H9 (cell line): Measurements from ENCODE around the gene MED31. TPM values are rescaled to one million over a fixed set of nuclear protein-coding genes. Genes with fewer than 3 reads are reported as not detected.
"Not testable (repeated sequence)": the region's sequence is repeated elsewhere in the genome, so short reads cannot be mapped to it uniquely, and the experiment has no call there.

Experiments used
- DNase-seq: peaks from one replicate; pipeline ENCODE4 v3.0.0-alpha.2; 2017
- H2AFZ ChIP-seq: one replicate; pipeline ENCODE4 v1.6.1; 2013; ENCODE audit warnings: mild to moderate bottlenecking, low read length, control low read depth, moderate library complexity
- H2AK5ac ChIP-seq: 2 replicates; pipeline ENCODE4 v1.6.1; 2013; ENCODE audit warnings: low read length, control low read depth, mixed read lengths; ENCODE audit not compliant: insufficient read length
- H2BK120ac ChIP-seq: one replicate; pipeline ENCODE4 v1.6.1; 2013; ENCODE audit warnings: low read depth, mild to moderate bottlenecking, low read length, control low read depth, inconsistent platforms; ENCODE audit not compliant: poor library complexity, severe bottlenecking
- H2BK12ac ChIP-seq: 2 replicates; pipeline ENCODE4 v1.6.1; 2013; ENCODE audit warnings: low read length, control low read depth, mixed read lengths, low read depth; ENCODE audit not compliant: insufficient read length
- H2BK15ac ChIP-seq: 2 replicates; pipeline ENCODE4 v1.6.1; 2013; ENCODE audit warnings: low read depth, low read length, control low read depth
- H2BK20ac ChIP-seq: one replicate; pipeline ENCODE4 v1.6.1; 2013; ENCODE audit warnings: low read depth, mild to moderate bottlenecking, low read length, control low read depth, inconsistent platforms; ENCODE audit not compliant: poor library complexity, severe bottlenecking
- H2BK5ac ChIP-seq: 2 replicates; pipeline ENCODE4 v1.6.1; 2013; ENCODE audit warnings: low read length, control low read depth, mixed read lengths; ENCODE audit not compliant: insufficient read length
- H3K14ac ChIP-seq: 2 replicates; pipeline ENCODE4 v1.6.1; 2013; ENCODE audit warnings: low read length, control low read depth; ENCODE audit not compliant: insufficient read depth
- H3K18ac ChIP-seq: 2 replicates; pipeline ENCODE4 v1.6.1; 2013; ENCODE audit warnings: low read depth, mild to moderate bottlenecking, mixed read lengths, low read length, control low read depth; ENCODE audit not compliant: insufficient read length
- H3K23ac ChIP-seq: 2 replicates; pipeline ENCODE4 v1.6.1; 2013; ENCODE audit warnings: low read length, control low read depth, mixed read lengths, low read depth; ENCODE audit not compliant: insufficient read length
- H3K23me2 ChIP-seq: 2 replicates; pipeline ENCODE4 v1.6.1; 2013; ENCODE audit warnings: low read depth, mild to moderate bottlenecking, mixed read lengths, low read length, control low read depth; ENCODE audit not compliant: insufficient read length, poor library complexity, severe bottlenecking
- H3K27ac ChIP-seq: 2 replicates; pipeline ENCODE4 v1.5.1; 2013; ENCODE audit warnings: low read length, control low read depth, mixed read lengths, low read depth; ENCODE audit not compliant: insufficient read length
- H3K27me3 ChIP-seq: 2 replicates; pipeline ENCODE4 v1.6.1; 2013; ENCODE audit warnings: low read length, control low read depth, inconsistent platforms; ENCODE audit not compliant: insufficient read depth
- H3K4ac ChIP-seq: 2 replicates; pipeline ENCODE4 v1.6.1; 2013; ENCODE audit warnings: low read depth, mild to moderate bottlenecking, control low read depth, inconsistent platforms, low read length, moderate library complexity
- H3K4me1 ChIP-seq: 2 replicates; pipeline ENCODE4 v1.6.1; 2013; ENCODE audit warnings: low read length, control low read depth, inconsistent platforms; ENCODE audit not compliant: insufficient read depth
- H3K4me2 ChIP-seq: 2 replicates; pipeline ENCODE4 v1.6.1; 2013; ENCODE audit warnings: low read length, control low read depth, mixed read lengths; ENCODE audit not compliant: insufficient read length, insufficient read depth
- H3K56ac ChIP-seq: 2 replicates; pipeline ENCODE4 v1.6.1; 2013; ENCODE audit warnings: low read depth, mild to moderate bottlenecking, mixed read lengths, low read length, control low read depth; ENCODE audit not compliant: insufficient read length
- H3K79me1 ChIP-seq: 2 replicates; pipeline ENCODE4 v1.6.1; 2013; ENCODE audit warnings: low read depth, mild to moderate bottlenecking, moderate library complexity, low read length, control low read depth, inconsistent platforms; ENCODE audit not compliant: insufficient read depth, poor library complexity, severe bottlenecking
- H3K79me2 ChIP-seq: 2 replicates; pipeline ENCODE4 v1.6.1; 2013; ENCODE audit warnings: low read length, control low read depth, inconsistent platforms; ENCODE audit not compliant: insufficient read depth
- H3K9ac ChIP-seq: 2 replicates; pipeline ENCODE4 v1.6.1; 2013; ENCODE audit warnings: low read length, control low read depth, mixed read lengths; ENCODE audit not compliant: insufficient read length; ENCODE audit errors: extremely low read depth
- H3K9me3 ChIP-seq: one replicate; pipeline ENCODE4 v1.6.1; 2013; ENCODE audit warnings: low read depth, low read length, inconsistent platforms; ENCODE audit not compliant: control insufficient read depth
- H3T11ph ChIP-seq: one replicate; pipeline ENCODE4 v1.6.1; 2013; ENCODE audit warnings: mild to moderate bottlenecking, low read length, control low read depth, inconsistent platforms
- H4K20me1 ChIP-seq: one replicate; pipeline ENCODE4 v1.6.1; 2013; ENCODE audit not compliant: control insufficient read depth, insufficient read length, insufficient read depth
- H4K5ac ChIP-seq: 2 replicates; pipeline ENCODE4 v1.6.1; 2013; ENCODE audit warnings: low read depth, mild to moderate bottlenecking, mixed read lengths, low read length, control low read depth; ENCODE audit not compliant: insufficient read length
- H4K8ac ChIP-seq: replicated peaks from 2 replicates; pipeline ENCODE4 v1.6.1; 2013; ENCODE audit warnings: low read length, control low read depth, mixed read lengths, low read depth; ENCODE audit not compliant: insufficient read length
- H4K91ac ChIP-seq: 2 replicates; pipeline ENCODE4 v1.6.1; 2013; ENCODE audit warnings: low read depth, mild to moderate bottlenecking, moderate library complexity, mixed read lengths, low read length, control low read depth; ENCODE audit not compliant: insufficient read length
- H3K27ac Mint-ChIP-seq, 3 experiments: 2 replicates in 2 of 3; 3 replicates in 1 of 3; pipeline ENCODE4 v1.8.0; 2020 to 2021; ENCODE audit warnings: mixed read lengths in 3 of 3, mild to moderate bottlenecking in 1 of 3, moderate library complexity in 1 of 3
- H3K27me3 Mint-ChIP-seq: 2 replicates; pipeline ENCODE4 v1.8.0; 2021; ENCODE audit warnings: low read depth, mild to moderate bottlenecking, moderate library complexity, mixed read lengths
- H3K36me3 Mint-ChIP-seq, 3 experiments: 2 replicates in 2 of 3; 3 replicates in 1 of 3; pipeline ENCODE4 v1.8.0; 2020 to 2021; ENCODE audit warnings: low read depth in 3 of 3, mixed read lengths in 3 of 3; ENCODE audit not compliant: insufficient read depth in 1 of 3
- H3K4me1 Mint-ChIP-seq, 2 experiments: 2 replicates each; pipeline ENCODE4 v1.8.0; 2020; ENCODE audit warnings: mixed read lengths in 2 of 2
- H3K4me3 Mint-ChIP-seq, 2 experiments: 2 replicates in 1 of 2; 3 replicates in 1 of 2; pipeline ENCODE4 v1.8.0; 2020 to 2021; ENCODE audit warnings: mild to moderate bottlenecking in 2 of 2, mixed read lengths in 2 of 2, moderate library complexity in 1 of 2
- H3K9me3 Mint-ChIP-seq, 2 experiments: 2 replicates in 1 of 2; 3 replicates in 1 of 2; pipeline ENCODE4 v1.8.0; 2020; ENCODE audit warnings: mild to moderate bottlenecking in 2 of 2, mixed read lengths in 2 of 2, moderate library complexity in 1 of 2
- WGBS: extraction: QIAGEN DNeasy Blood & Tissue Kit; methylation state at CpG from one replicate; pipeline ENCODE4 v1.1.7; 2013; ENCODE audit warnings: missing lambda C conversion rate, low lambda C conversion rate, mixed read lengths; ENCODE audit not compliant: insufficient read length; ENCODE audit errors: extremely low coverage; 5-methylcytosine and 5-hydroxymethylcytosine counted together
- total RNA-seq: library from RNA; stranded (reverse); gene quantifications from 2 replicates; pipeline ENCODE4 v1.2.1, GENCODE V29; 2021

MED31 gene
- total RNA-seq, 1 experiment from 2014 or later, result 11.8 TPM

DNA sequence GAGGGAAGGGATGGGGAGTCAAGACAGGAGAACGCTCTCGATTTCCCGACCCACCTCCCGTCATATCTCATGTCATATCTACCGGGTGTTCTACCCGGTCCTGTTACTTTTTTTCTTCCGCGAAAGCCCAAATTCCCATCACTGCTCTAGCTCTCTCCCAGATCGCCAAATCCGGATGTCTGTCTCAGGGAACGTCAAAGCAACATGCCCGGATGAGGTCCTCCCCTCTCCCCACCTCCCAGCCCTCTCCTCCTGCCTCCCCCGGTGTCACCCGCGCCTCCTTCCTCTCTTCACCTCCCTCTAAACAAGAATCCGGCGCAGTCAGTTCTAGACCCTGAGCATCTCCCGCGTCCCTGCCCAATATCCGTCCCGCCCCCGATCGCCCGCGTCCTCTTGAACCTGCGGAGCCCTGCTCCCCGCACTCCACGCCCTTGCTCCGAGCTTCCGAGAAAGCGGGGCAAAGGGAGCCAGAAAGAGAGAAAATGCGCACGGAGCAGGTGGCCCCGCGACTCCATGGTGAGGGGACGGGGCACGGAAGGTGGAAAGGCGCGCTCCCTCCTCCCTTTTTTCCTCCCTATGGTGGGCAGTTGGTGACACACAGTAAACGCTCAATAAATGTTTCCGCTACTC is 4.4 kb upstream of the MED31 start:
- not testable (repeated sequence) for H4K91ac ChIP-seq, H3K23ac ChIP-seq, H4K20me1 ChIP-seq, H2BK120ac ChIP-seq, H3K9me3 Mint-ChIP-seq, H4K8ac ChIP-seq, H3K9ac ChIP-seq, H2BK5ac ChIP-seq, H3K79me2 ChIP-seq, H3K18ac ChIP-seq, H2BK15ac ChIP-seq, H3T11ph ChIP-seq, H3K27ac ChIP-seq, H3K36me3 Mint-ChIP-seq, H3K9me3 ChIP-seq, H3K27ac Mint-ChIP-seq, H2BK20ac ChIP-seq, H3K14ac ChIP-seq, H2AFZ ChIP-seq, H3K4me1 ChIP-seq, H3K79me1 ChIP-seq, H2AK5ac ChIP-seq, H3K4ac ChIP-seq, H4K5ac ChIP-seq, H3K56ac ChIP-seq, DNase-seq, H2BK12ac ChIP-seq
- Histone ChIP-seq H3K4me2 (peak overlapping the region; percentile 81), H3K23me2 (peaks cover 14% of the 10 kb centered on the region), H3K27me3 (peaks cover 16% of the 10 kb centered on the region; the same call in 1 of the 2 replicates)
- no CpG with 5 or more reads among the region's 41 CpGs for WGBS
- Mint-ChIP-seq H3K4me3 (peak overlapping the region; percentile 69 to 90), H3K27me3 (peaks cover 79% of the 10 kb centered on the region), H3K4me1 (peaks cover 33 to 38% of the 10 kb centered on the region in 2 experiments)
